Breast epithelium (tissue), 3 donors: ENCODE measurements around the gene DOP1A.

Experiments used
- POLR2A ChIP-seq: fragments of 450-650 bp; IDR thresholded peaks from one replicate; pipeline ENCODE4 v1.6.1; 2016; ENCODE audit warnings: antibody characterized with exemption, mild to moderate bottlenecking, moderate library complexity
- TF ChIP-seq, protein P1 (sequence below), 3 donors: fragments of 450-650 bp; IDR thresholded peaks; one replicate each; pipeline ENCODE4 v1.5.1; 2016 to 2017; ENCODE audit warnings: antibody characterized with exemption in 3 of 3, mild to moderate bottlenecking in 3 of 3, moderate library complexity in 3 of 3

DNA sequence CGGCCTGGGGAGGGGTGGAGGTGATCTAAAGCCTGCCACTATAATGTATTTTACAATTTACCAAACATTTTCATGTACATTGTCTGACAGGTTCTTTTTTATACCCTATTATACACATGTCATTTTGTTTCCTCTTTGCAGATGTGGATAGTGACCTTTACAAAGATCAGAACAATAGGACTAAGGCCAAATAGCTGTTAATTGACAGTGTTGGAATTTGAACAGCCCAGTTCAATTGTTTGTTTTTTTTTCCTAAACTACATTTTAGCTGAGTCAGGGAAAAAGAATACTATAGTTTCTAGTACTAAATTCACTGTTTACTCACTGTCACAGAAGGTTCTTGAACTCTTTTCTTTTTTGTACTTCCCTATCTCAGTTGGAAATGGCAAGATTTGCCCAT is 85.4 kb downstream of the DOP1A start:
- TF ChIP-seq, protein P1, sequence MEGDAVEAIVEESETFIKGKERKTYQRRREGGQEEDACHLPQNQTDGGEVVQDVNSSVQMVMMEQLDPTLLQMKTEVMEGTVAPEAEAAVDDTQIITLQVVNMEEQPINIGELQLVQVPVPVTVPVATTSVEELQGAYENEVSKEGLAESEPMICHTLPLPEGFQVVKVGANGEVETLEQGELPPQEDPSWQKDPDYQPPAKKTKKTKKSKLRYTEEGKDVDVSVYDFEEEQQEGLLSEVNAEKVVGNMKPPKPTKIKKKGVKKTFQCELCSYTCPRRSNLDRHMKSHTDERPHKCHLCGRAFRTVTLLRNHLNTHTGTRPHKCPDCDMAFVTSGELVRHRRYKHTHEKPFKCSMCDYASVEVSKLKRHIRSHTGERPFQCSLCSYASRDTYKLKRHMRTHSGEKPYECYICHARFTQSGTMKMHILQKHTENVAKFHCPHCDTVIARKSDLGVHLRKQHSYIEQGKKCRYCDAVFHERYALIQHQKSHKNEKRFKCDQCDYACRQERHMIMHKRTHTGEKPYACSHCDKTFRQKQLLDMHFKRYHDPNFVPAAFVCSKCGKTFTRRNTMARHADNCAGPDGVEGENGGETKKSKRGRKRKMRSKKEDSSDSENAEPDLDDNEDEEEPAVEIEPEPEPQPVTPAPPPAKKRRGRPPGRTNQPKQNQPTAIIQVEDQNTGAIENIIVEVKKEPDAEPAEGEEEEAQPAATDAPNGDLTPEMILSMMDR (IDR thresholded peaks at IDR 0.05) = no peak
- TF ChIP-seq POLR2A = no peak
